Left ventricle myocardium superior (tissue), 1 donor: ENCODE measurements around the gene ESYT3. TPM values are rescaled to one million over a fixed set of nuclear protein-coding genes. Genes with fewer than 3 reads are reported as not detected.
"Not testable (repeated sequence)": the region's sequence is repeated elsewhere in the genome, so short reads cannot be mapped to it uniquely, and the experiment has no call there.

ENCODE experiments used
- ATAC-seq: fragments of 200-7000 bp; cut with Tn5 transposase; one replicate; pipeline ENCODE4 v1.9.1; 2020; ENCODE audit warnings: mild to moderate bottlenecking, moderate library complexity
- DNase-seq: peaks from one replicate; pipeline ENCODE4 v3.0.0-alpha.2; 2020
- intact Hi-C: fragments of 100-400 bp; cut with micrococcal nuclease; formaldehyde crosslinking; loops from one replicate; pipeline ENCODE4 v1.11.0; 2022
- total RNA-seq: library from RNA; stranded (reverse); fragmentation: NEBNext Ultra II Directional; extraction: Animal tissue kit (Norgen Biotek cat#: 25700); gene quantifications from one replicate; pipeline ENCODE4 v1.2.1, GENCODE V29; 2021
- donor health status: DM: no; HTN: yes; CAD: no; lungs with severe emphysema.

ESYT3 gene
- total RNA-seq, 1 donor from 2014 or later: 1.2 TPM

GRCh38 chr3:138521445-138521844 lies 87.0 kb downstream of the ESYT3 start:
- intact Hi-C loops, ATAC-seq, DNase-seq: not testable (repeated sequence)

Other genes starting within 250 kb of the ESYT3 start
- 34.0 TPM for gene ARMC8, start 247.3 kb upstream of the ESYT3 start, total RNA-seq
- 0.59 TPM for gene NME9, start 104.8 kb upstream of the ESYT3 start, total RNA-seq
- 405 TPM for gene MRAS, start 86.0 kb upstream of the ESYT3 start, total RNA-seq
- gene CEP70, start 159.6 kb downstream of the ESYT3 start, total RNA-seq: 22.6 TPM
- gene FAIM, start 174.2 kb downstream of the ESYT3 start, total RNA-seq: 3.7 TPM